Activated CD4-positive, alpha-beta T cell treated with anti-CD3 and anti-CD28 coated beads, Interleukin-2, amount 10 ng/mL, durations not matched to agents 7 days and 5 days (primary cell): ENCODE data around the gene PAPOLB. TPM values are rescaled to one million over a fixed set of nuclear protein-coding genes. Genes with fewer than 3 reads are reported as not detected.

Experiments
- CTCF ChIA-PET: fragments of 350-600 bp; sonication (Branson Sonifier 250); formaldehyde crosslinking; loops from one replicate; lab custom pipeline; 2021; ENCODE audit warnings: antibody characterized with exemption; lab: Charles Lee
- POLR2A ChIA-PET: fragments of 350-600 bp; sonication (Branson Sonifier 250); formaldehyde crosslinking; loops from one replicate; lab custom pipeline; 2021; ENCODE audit warnings: antibody characterized with exemption; lab: Charles Lee
- DNase-seq: peaks from one replicate; pipeline ENCODE4 v3.0.0-alpha.2; 2020
- H3K27ac Mint-ChIP-seq: one replicate; pipeline ENCODE4 v1.8.0; 2021; ENCODE audit warnings: mild to moderate bottlenecking, moderate library complexity, mixed read lengths
- H3K27me3 Mint-ChIP-seq: one replicate; pipeline ENCODE4 v1.8.0; 2021; ENCODE audit warnings: mixed read lengths
- H3K36me3 Mint-ChIP-seq: one replicate; pipeline ENCODE4 v1.8.0; 2021; ENCODE audit warnings: low read depth, mixed read lengths
- H3K4me1 Mint-ChIP-seq: one replicate; pipeline ENCODE4 v1.8.0; 2021; ENCODE audit warnings: mixed read lengths
- H3K4me3 Mint-ChIP-seq: one replicate; pipeline ENCODE4 v1.8.0; 2021; ENCODE audit warnings: mild to moderate bottlenecking, moderate library complexity, mixed read lengths
- H3K9me3 Mint-ChIP-seq: one replicate; pipeline ENCODE4 v1.8.0; 2021; ENCODE audit warnings: mixed read lengths
- total RNA-seq, 2 experiments: library from RNA; stranded (reverse); gene quantifications; one replicate each; pipeline ENCODE4 v1.2.3, GENCODE V29; 2021

Gene PAPOLB
- total RNA-seq, 2 experiments from 2014 or later: 0.05 TPM; not detected in 1

- DNase-seq: no peak
- Mint-ChIP-seq H3K9me3 (peaks cover 2% of the 10 kb centered on the region), H3K27me3 (peaks cover 28% of the 10 kb centered on the region), H3K36me3 (no peaks in the 10 kb centered on the region), H3K27ac (no peak overlapping the region), H3K4me1 (peaks cover 3% of the 10 kb centered on the region), H3K4me3 (no peak overlapping the region)
- ChIA-PET POLR2A (no interaction called here), CTCF (no interaction called here)
Observed at GRCh38 chr7:4808565-4808964, 53.3 kb downstream of the PAPOLB start.

GRCh38 chr7:4808026-4808425 lies 53.8 kb downstream of the PAPOLB start:
- no peak overlapping the region for H3K4me3 Mint-ChIP-seq
- CTCF ChIA-PET: no interaction called here
- POLR2A ChIA-PET: no interaction called here
- no peaks in the 10 kb centered on the region for H3K36me3 Mint-ChIP-seq
- no peak for DNase-seq
- peaks cover 2% of the 10 kb centered on the region for H3K9me3 Mint-ChIP-seq
- peaks cover 25% of the 10 kb centered on the region for H3K27me3 Mint-ChIP-seq
- peaks cover 3% of the 10 kb centered on the region for H3K4me1 Mint-ChIP-seq
- H3K27ac Mint-ChIP-seq: no peak overlapping the region

Other genes starting within 250 kb of the PAPOLB start
- 10 to 100 TPM; 32.0 to 36.2 TPM for gene FOXK1, start 179.7 kb downstream of the PAPOLB start, total RNA-seq
- gene AP5Z1, start 86.4 kb downstream of the PAPOLB start, total RNA-seq: 10 to 100 TPM; 61.1 to 71.3 TPM
- under 1 TPM; 0.37 to 0.84 TPM for gene RADIL, start 21.7 kb upstream of the PAPOLB start, total RNA-seq
- gene MMD2, start 97.2 kb upstream of the PAPOLB start, total RNA-seq: not detected
- 10 to 100 TPM; 15.7 to 16.1 TPM for gene RBAK, start 183.8 kb upstream of the PAPOLB start, total RNA-seq